ENCODE data around the gene SETD7. TPM values are rescaled to one million over a fixed set of nuclear protein-coding genes. Genes with fewer than 3 reads are reported as not detected.

Gene SETD7
- total RNA-seq, 1 donor from 2014 or later = 47.2 TPM

GRCh38 chr4:139547979-139548378 lies 8.0 kb downstream of the SETD7 start:
- no peak for DNase-seq

GRCh38 chr4:139540632-139541031 lies 15.4 kb downstream of the SETD7 start:
- no peak for DNase-seq

- DNase-seq = no peak
Measured at GRCh38 chr4:139540161-139540560, 15.9 kb downstream of the SETD7 start.

GRCh38 chr4:139537292-139537691 lies 18.7 kb downstream of the SETD7 start:
- no peak for DNase-seq

- no peak for DNase-seq
Measured at GRCh38 chr4:139535871-139536234, 20.2 kb downstream of the SETD7 start.

- no peak for DNase-seq
Measured at GRCh38 chr4:139535228-139535870, 20.7 kb downstream of the SETD7 start.

GRCh38 chr4:139534287-139534950 lies 21.6 kb downstream of the SETD7 start:
- DNase-seq = no peak

GRCh38 chr4:139533511-139533910 lies 22.5 kb downstream of the SETD7 start:
- DNase-seq = no peak

GRCh38 chr4:139532947-139533346 lies 23.1 kb downstream of the SETD7 start:
- DNase-seq = no peak

GRCh38 chr4:139530833-139531427 lies 25.1 kb downstream of the SETD7 start:
- DNase-seq = no peak

GRCh38 chr4:139528377-139529005 lies 27.5 kb downstream of the SETD7 start:
- DNase-seq = peak; percentile 27

GRCh38 chr4:139526928-139527327 lies 29.1 kb downstream of the SETD7 start:
- DNase-seq = no peak

GRCh38 chr4:139525414-139525813 lies 30.6 kb downstream of the SETD7 start:
- DNase-seq = no peak

GRCh38 chr4:139524062-139524631 lies 31.9 kb downstream of the SETD7 start:
- no peak for DNase-seq

GRCh38 chr4:139523076-139523475 lies 32.9 kb downstream of the SETD7 start:
- no peak for DNase-seq

- DNase-seq = no peak
Measured at GRCh38 chr4:139522457-139522856, 33.6 kb downstream of the SETD7 start.

- DNase-seq = no peak
Measured at GRCh38 chr4:139521754-139522401, 34.1 kb downstream of the SETD7 start.

- no peak for DNase-seq
Measured at GRCh38 chr4:139515531-139515958, 40.5 kb downstream of the SETD7 start.

- no peak for DNase-seq
Measured at GRCh38 chr4:139514382-139515059, 41.5 kb downstream of the SETD7 start.

GRCh38 chr4:139511320-139511719 lies 44.7 kb downstream of the SETD7 start:
- DNase-seq = no peak

- no peak for DNase-seq
Measured at GRCh38 chr4:139509727-139510410, 46.1 kb downstream of the SETD7 start.

Data from skin of body (tissue), 2 donors.